CD4-positive, alpha-beta T cell treated with Interleukin-6 at 100 ng/mL for 8 hours (primary cell): Measurements from ENCODE around the gene OLFML2A.

ENCODE experiments used
- DNase-seq: peaks from one replicate; pipeline ENCODE4 v3.0.0-alpha.2; 2020; ENCODE audit warnings: mixed read lengths, low spot score

The OLFML2A gene

DNA sequence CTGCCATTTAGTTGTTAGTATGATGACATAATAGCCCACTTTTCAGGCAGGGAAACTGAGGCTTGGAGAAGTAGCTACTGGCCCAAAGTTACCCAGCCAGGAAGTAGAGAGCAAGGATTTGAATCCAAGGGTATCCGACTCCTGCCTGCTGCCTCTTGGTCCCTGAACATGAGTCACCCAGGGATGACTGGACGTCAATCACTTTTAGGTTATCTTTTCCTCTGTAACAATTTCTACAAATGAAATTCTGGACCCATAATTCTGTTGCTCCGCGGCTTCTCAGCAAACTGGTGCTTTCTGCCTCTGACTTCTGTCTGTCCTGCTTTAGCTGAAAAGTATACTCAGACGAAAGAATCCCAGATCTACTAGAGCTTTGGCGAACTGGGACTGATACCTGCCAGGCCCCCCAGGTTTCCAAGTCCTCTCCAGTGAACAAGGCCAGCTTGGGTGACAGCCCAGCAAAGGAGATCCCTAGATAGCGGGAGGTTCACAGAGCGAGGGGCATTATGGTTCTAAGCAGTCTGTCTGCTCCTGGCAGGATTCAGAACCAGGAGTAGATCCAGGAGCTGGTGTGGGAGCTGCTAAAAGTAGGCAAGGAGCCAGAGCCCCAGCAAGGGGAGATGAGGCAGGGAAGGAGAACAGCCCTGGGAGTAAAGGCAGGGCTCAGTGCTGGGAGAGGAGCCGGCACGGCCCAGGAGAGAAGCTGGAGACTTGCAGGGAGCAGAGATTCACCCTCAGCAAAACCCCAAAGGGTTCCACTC lies 20.6 kb downstream of the OLFML2A start:
- DNase-seq: no peak

- DNase-seq: no peak
Observed at GRCh38 chr9:124799274-124800006, 22.5 kb downstream of the OLFML2A start.

DNA sequence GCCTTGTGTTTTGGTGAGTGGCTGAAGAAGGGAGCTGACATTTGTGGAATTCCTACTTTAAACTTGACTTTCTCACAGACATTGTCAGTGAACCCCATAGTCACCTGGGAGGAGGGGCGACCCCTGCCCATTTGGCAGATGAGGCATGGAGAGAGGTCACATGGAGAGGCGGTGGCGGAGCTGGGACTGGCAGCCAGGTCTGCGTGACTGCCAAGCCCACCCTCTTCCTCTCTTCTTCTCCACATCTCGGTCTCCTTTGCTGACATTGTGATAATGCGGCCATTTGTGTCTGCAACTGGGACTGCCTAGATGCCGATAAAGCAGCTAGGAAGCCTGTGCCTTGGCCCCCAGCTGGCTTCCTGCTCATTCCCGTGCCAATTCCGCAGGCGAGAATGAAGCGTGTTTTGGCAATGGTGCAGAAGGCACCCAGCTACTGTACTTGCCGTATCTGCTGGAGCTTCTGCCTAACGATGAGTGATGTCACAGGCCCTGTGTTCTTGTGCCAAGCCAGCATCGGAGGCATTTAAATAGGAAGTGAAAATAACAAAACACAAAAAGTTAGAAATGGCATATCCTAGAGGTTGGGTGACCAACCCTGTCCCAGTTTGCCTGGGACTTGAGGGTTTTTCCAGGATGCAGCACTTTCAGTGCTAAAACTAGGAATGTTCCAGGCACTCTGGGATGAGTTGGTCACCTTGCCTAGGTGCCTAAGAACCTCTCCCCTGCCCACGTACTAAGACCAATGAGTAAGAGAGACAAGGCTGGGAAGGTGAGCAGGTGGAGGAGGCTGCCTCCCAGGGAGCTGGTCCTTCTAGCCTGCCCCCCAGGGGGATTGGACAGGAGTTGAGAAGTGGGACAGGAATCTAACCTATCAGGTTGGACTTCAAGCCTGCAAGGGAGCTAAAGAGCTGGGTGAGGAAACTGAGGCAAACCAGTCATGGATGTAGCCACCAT lies 23.6 kb downstream of the OLFML2A start:
- DNase-seq: no peak

DNA sequence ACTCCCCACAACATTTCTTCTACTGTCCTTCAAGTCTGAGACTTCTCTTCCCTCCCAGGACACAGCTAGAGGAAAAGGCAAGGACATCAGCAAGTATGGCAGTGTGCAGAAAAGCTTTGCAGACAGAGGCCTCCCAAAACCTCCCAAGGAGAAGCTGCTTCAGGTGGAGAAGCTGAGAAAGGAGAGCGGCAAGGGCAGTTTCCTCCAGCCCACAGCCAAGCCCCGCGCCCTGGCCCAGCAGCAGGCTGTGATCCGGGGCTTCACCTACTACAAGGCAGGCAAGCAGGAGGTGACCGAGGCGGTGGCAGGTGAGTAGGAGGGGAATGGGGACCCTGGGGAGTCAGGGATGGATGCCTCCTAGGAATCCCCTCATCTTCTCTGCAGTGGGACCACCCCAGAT lies 24.4 kb downstream of the OLFML2A start:
- no peak for DNase-seq

- no peak for DNase-seq
Observed at GRCh38 chr9:124802426-124802825, 25.5 kb downstream of the OLFML2A start.

DNA sequence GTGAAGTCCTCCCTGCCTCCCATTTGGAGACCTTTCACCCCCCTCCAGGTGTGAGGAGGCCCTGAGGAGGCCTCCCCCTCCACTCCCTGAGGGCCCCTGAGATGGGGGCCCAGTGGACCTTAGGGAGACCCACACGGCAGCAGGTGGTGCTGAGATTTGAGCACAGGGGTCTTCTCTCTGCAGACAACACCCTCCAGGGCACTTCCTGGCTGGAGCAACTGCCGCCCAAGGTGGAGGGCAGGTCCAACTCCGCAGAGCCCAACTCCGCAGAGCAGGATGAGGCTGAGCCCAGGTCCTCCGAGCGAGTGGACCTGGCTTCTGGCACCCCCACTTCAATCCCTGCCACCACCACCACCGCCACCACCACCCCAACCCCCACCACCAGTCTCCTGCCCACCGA lies 27.0 kb downstream of the OLFML2A start:
- DNase-seq: no peak

- no peak for DNase-seq
Observed at GRCh38 chr9:124805186-124805585, 28.3 kb downstream of the OLFML2A start.

- DNase-seq: no peak
Observed at GRCh38 chr9:124808246-124808956, 31.5 kb downstream of the OLFML2A start.

DNA sequence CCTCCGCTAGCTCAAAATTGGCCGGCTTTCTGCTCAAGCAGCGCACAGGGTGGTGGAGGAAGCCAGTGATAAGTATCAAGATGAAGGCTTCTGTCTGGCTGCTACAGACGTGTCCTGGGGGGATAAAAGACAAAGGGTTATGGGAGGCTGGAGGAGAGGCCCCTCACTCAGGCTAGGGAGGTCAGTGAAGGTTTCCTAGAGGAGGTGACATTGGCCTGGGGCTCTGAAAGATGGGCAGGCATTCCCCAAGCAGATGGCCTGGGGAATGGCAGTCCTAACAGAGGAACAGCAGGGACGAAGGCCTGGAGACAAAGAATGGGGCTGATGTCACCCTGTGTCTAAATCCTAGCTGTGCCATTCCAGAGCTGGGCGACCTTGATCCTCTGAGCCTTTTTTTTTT lies 32.3 kb downstream of the OLFML2A start:
- no peak for DNase-seq

- no peak for DNase-seq
Observed at GRCh38 chr9:124809741-124810500, 33.0 kb downstream of the OLFML2A start.

GRCh38 chr9:124810663-124811355 lies 33.9 kb downstream of the OLFML2A start:
- no peak for DNase-seq

- DNase-seq: no peak
Observed at GRCh38 chr9:124812441-124812876, 35.5 kb downstream of the OLFML2A start.

GRCh38 chr9:124813041-124813440 lies 36.1 kb downstream of the OLFML2A start:
- no peak for DNase-seq

- DNase-seq: no peak
Observed at GRCh38 chr9:124813501-124814163, 36.7 kb downstream of the OLFML2A start.

- no peak for DNase-seq
Observed at GRCh38 chr9:124814164-124814535, 37.2 kb downstream of the OLFML2A start.

DNA sequence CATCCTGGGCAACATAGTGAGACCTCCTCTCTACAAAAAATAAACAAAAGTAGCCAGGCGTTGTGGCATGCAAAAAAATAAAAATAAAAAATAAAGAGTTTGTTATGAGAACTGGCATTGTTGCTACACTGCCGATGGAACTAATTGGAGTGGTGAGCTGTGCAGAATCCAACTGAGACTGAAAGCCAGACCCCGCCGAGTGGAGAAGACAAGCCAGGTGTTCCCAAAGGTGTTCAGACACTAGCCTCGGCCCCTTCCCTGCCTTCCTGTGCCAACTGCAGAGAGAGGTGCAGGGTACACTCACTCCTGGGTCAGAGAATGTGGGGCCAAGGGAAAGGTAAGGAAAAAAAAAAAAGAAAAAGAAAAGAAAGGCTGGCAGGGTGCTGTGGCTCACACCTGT lies 38.7 kb downstream of the OLFML2A start:
- no peak for DNase-seq

- DNase-seq: no peak
Observed at GRCh38 chr9:124818431-124819281, 41.7 kb downstream of the OLFML2A start.

DNA sequence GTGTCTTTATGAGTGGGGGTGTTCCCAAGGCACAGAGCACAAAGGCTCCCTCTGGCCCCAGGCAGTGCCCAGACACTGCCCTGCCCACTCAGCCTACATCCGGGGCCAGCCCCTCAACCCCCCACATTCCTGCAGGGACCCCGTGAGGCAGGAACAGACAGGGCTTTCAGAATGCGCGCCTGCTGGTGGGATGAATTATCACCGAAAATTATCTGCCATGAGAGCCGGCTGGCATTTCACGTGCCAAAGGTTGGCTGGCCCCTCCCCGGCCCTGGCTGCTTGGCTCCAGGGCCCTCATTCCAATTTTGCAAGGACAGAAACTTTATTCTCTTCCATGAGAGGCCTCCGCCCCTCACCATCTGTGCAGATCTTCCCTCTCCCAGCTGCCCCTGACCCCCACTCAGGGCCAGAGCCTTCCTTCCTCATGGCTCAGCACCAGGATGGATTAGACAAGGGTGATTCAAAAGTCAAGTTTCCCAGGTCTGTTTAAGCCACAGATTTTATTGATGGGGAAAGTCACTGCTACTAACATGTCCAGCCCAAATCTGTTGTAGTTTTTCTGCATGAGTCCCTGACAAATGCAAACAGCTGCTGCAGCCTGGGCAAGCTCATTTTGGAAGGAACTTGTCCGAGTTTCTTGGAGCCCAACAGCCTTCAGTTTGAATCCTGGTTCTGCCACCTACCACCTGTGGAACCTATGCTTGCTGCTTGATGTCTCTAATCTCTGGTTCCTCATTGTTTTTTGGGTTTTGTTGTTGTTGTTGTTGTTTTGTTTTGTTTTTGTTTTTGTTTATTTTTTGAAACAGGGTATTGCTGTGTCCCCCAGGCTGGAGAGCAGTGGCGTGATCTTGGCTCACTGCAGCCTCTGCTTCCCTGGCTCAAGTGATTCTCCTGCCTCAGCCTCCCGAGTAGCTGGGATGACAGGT lies 44.0 kb downstream of the OLFML2A start:
- no peak for DNase-seq
